Skin of body (tissue), 2 donors: ENCODE results near the gene GAK. TPM values are rescaled to one million over a fixed set of nuclear protein-coding genes. Genes with fewer than 3 reads are reported as not detected.
A peak's percentile ranks its signal among the peaks of the same experiment; 100 is the strongest.
"Not testable (repeated sequence)": the region's sequence is repeated elsewhere in the genome, so short reads cannot be mapped to it uniquely, and the experiment has no call there.

Experiments
- DNase-seq: peaks from one replicate; lab custom pipeline; 2025; lab: John Stamatoyannopoulos, UW
- total RNA-seq: library from RNA; depleted of rRNA; stranded (reverse); fragments of >200 nt; gene quantifications from one replicate; pipeline ENCODE4 v1.2.3, GENCODE V29; 2014

The GAK gene
- 45.2 TPM for total RNA-seq

DNA sequence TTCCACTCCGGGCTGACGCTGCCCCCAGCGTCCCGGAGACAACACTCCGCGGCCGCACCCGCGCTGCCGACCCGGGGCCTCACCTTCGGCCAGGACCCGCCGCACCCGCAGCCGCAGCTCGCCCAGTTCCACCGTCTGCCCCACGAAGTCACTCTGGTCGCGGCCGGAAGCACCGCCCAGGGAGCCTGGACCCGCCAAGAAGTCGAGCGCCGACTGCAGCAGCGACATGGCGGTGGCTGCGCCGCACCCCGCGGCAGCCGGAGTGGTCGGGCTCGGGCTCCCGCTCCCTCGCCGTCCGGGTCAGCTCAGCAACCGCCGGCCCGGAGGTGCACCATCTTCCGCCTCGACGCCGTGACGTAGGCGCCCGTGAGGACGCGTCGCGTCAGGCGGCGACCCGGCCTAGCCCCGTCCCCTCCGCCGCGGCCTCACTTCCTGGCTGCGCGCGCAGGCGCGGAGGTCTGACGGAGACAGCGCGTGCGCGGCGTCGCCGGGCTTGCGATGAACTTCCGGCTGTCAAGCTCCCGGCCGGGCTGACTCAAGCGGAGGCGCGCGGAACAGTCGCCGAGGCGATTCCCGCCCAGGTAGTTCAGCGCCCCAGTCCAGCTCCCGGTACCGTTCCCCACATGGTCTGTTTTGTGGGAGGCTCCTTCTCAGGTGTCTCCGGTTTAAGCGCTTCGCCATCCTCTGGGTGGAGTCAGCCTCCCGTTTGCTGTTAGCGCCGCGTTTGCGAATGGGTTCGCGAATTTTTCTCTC lies at the start of gene GAK, which contains the start of gene TMEM175:
TSS of gene GAK (minus strand) at position 357 of the 753 bp plus-strand sequence. CDS start at position 228, 129 bp downstream.
TSS of gene TMEM175 (plus strand) at position 501 of the 753 bp plus-strand sequence. CDS start 15,280 bp downstream, outside the sequence.
- DNase-seq: peak; percentile 92

DNA sequence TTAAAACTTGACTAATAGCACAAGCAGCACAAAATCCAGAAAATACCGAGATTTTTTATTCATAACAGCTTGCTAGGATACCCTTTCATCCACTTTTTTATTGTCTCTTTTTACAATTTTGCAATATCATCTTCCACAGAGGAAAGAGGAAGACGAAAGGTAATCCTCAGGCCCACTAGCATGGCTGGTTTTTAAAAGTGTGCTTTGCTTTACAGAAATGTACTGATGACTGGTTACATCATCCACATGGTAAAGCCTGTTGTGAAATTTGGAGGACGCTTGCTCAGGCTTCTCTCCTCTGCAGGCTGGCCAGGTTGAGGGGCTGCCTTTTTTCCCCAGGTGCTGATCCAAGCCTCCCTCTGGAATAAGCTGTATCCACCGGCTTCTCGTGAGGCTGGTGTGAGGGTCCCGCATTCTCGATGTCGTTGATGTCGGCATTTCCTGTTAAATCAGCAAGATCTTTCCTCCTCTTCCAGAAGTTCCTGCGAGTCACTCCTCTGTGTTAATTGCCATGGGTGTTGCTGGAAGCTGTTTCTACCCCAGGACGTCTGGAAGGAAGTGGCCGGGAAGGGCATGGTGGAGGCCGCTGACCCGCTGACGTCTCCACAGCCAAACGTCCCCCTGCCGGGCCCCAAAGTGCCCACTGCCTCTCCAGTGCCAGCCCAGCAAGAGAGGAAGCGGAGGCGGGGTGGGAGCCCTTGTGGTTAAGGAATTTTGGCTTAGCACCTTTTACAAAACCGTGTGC lies 47.0 kb upstream of the GAK start:
- no peak for DNase-seq

DNA sequence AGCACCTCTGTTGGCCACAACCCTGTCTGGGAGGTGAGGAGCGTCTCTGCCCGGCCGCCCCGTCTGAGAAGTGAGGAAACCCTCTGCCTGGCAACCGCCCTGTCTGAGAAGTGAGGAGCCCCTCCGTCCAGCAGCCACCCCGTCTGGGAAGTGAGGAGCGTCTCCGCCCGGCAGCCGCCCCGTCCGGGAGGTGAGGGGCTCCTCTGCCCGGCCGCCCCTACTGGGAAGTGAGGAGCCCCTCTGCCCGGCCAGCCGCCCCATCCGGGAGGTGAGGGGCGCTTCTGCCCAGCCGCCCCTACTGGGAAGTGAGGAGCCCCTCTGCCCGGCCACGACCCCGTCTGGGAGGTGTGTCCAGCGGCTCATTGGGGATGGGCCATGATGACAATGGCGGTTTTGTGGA lies 43.9 kb upstream of the GAK start:
- DNase-seq: not testable (repeated sequence)

DNA sequence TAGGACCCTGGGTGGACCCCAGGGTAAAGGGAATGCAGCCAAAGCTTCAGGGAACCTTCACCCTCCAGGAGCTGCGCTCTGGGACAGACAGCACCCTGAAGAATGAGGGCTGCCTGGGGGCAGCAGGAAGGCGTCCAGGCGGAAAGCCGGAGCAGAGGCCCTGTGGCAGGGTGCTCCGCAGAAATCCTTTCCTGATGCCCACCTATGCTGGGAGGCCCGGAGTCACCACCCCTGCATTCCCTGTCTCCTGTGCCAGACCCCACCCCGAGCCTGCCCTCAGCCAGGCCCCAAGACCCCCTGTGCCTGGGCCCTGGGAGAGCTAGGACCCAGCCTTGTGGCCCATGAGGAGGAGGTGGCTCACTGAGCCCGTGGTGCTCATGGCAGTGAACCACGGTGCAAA lies 42.6 kb upstream of the GAK start:
- DNase-seq: no peak

DNA sequence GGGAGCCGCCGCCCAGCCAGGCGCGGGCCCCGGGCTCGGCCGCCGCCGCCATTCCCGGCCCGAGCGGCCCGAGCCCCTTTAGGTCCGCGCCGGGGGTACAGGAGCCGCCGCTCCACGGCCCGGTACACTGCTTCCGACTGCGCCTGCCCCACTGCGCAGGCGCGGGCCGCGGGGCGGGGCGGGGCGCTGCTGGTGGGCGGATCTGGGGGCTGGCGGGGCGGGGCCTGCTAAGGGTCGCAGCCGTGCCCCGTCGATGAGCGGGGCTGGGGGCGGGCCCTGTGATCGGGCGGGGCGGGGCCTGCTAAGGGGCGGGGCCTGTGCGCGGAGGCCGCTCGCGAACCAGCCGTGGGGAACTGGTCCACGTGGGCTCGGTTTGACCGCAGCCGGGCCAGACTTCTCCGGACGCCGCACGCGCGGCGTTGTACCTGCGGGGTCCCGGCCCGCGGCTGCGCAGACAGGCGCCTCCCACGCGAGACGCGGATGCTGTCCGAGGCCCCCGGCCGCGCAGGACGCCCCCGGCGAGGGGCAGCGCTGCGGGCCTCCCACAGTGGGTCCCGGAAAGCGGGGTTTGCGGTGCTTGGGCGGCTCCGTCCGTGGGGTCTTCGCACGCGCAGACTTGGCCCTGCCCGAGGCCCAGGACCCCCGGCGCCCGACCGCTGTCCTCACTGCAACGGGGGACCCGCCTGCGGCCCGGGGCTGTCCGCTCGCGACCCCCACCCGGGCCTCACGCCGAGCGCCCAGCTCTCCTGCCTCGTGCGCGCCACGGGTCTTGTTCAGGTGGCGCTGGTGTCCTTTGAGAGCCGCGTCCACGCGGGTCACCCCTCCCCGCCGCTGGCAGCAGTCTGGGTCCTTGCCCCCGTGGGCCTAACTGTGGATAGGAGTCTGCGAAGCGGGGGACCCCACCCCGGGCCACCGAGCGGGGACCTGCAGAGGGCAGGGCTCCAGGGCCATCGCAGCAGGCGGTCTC lies 41.6 kb upstream of the GAK start, which contains the start of gene DGKQ:
TSS of gene DGKQ (minus strand) at position 139 of the 967 bp plus-strand sequence. CDS start at position 52, 87 bp downstream.
- peak; percentile 60 for DNase-seq

DNA sequence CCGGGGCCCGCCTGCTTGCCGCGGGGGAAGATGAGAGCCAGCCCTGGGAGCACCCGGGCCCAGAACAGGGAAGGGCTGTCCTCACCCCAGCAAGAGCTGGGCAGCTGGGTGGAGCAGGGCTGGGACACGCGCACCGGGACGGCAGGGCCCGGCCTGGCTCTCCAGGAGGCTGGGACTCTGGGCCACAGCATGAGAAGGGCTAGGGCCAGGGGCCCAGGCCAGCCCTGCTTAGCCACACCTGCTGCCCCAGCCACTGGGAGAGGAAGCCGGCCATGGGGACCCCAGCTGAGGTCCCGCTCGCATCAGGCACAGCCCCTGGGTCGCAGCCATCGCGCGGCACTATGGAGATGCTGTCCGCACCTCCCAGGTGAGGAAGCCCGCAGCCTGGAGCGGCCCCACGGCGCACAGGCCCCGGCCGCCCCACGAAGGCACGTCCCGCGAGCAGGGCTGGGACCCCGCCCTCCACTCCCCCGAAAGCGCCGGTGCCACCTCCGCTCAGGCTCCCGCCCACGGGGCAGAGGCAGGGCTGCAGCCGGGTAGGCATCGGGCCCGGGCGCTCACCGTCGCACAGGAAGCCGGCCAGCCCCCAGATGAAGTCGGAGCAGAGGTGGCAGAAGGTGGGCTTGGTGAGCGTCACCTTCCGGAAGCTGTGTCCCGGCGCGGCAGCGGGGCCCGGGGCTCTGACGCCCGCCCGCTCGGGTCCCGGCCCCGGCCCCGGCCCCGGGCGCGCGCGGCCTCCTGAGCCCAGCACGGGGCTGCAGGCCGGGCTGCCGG lies 40.7 kb upstream of the GAK start:
- DNase-seq: no peak

DNA sequence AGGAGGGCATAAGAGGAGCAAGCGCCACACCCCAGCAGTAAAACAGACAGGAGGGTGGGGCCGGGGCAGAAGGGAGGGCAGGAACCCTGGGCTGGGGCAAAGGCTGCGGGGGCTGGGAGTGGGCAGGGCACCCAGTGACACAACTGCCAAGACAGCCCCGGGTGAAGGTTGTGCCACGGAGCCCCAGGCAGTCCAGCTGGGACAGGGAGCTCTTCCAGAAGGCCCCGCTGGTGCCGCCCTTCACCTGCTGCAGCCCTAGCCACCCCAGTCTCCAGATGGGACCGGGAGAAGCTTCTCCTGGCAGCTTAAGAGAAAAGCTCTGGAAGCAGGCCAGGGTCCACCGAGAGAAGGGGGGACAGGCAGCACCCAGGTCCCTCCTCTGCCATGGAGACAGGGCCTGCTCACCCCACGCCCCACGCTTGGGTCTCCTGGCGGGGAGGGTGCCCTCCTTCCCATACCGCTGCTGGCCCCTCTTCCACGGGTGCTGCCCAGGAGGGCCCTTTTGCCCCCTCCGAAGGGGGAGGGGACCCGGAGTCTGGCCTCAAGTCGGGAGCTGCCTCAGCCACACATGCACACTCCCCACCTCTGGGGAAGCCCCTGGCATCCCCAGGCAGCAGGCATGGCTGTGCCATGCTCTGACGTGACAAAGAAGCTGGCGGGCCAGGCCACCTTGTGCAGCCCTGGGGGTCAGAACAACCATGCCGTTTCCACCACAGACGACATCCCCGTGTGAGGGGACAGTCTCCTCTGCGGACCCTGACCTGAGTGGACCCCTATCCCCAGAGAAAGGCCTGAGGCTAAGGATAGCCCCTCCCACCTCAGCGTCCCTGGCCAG lies 39.8 kb upstream of the GAK start:
- no peak for DNase-seq

DNA sequence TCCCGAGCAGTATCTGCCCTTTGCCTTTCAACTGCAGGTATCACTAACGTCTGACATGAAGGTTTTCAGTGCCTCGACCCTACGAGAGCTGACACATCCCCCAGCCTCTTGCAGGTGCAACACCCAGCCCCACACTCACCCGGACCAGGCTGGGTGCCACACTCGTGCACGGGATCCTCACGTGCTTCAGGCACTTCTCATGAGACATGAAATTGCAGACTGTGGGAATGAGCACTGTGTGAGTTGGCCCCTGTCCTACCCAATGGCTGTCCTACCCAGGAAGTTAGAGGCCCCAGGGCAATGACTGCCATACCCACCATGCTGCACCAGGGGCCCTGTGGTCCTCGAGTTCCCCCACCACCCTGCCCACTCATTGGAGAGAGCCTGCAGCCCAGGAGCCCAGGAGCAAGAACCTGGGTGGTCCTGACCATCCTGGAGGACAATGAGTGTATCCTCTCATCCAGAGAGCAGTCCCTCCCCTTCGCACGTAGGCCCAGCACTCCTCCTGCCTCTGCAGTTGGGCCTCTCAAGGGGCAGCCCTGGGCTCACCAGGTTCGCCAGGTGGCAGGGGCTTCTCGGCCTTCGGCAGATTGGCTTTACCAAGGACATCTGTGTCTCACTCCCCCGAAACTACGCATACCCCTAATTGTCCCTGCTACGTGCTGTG lies 38.9 kb upstream of the GAK start:
- no peak for DNase-seq

DNA sequence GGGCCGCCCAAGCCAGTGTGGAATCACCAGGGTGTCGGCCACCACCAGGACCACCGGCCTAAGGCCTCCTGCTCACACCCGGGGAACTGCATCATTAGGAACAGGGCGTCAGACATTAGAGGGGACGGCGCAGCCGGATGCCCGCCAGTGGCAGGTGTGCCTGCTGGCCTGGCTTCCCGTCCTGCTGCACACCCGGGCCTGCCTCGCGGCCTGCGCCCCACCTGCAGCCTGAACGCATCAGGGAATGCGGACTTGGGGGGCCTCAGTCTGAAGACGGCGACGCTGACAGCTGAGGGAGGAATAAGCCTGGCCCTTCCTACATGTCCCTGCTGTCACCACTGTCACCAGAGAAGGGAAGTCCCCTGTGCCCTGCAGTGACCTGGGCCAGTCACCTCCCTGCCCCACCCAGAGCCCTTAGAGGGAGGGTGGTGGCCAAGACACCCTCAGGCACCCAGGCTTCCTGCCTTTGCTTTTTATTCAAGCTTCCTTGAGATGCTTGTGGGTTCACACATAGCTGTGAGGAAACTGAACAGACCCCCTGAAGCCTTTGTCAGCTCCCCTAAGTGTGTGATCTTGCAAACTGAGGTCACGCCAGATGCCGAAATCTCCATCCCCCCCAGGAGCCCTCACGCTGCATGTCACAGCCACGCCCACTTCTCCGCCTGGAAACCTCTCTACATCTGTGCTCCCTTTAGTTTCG lies 38.1 kb upstream of the GAK start:
- DNase-seq: no peak

DNA sequence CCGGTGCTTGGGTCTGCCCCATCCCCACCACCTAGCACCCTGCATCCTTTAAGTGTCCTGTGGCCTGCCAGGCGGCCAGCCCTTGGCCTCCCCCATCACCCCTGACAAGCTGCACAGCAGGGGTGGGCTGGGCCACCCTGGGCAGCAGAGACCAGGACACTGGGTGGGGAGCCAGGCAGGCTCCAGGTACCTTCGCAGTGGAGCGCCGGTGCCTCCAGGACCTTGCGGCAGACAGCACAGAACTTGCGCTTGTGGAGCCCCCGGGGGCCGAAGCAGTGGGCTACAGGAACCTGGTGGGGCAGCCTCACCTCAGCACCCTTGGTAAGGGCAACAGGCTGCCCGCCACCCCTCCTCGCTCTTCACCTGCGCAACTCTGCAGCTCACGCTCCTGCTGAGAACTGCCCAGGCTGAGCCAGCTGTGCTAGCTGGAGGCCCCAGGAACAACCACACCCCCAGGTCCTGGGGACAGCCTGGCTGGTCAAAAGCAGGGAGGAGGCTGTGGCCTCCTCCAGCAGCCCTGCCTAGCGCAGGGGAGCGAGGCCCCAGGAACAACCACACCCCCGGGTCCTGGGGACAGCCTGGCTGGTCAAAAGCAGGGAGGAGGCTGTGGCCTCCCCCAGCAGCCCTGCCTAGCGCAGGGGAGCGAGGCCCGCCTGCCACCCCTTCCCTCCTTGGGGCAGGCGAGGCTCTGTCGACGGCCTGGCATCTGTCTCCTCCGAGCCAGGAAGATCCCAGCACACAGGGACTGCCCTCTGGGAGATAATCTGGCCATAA lies 36.7 kb upstream of the GAK start:
- DNase-seq: no peak

DNA sequence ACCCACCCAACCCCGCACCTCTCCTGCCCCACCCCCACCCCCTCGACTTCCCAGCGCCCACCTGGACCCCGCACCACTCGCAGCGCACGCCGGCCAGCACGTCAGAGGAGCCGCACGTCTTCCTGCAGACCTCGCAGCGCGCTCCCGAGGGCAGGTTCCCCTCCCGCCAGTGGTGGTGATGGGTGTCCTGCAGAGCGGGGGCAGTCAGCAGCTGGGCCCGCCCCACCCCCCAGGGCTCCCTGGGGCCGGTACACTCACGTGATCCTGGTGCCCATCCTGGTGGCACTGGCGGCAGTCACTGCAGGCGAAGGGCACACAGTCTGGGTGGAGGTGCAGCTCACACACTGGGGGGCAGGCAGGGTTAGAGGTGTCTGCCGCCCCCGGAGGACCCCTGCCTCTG lies 36.1 kb upstream of the GAK start:
- no peak for DNase-seq

DNA sequence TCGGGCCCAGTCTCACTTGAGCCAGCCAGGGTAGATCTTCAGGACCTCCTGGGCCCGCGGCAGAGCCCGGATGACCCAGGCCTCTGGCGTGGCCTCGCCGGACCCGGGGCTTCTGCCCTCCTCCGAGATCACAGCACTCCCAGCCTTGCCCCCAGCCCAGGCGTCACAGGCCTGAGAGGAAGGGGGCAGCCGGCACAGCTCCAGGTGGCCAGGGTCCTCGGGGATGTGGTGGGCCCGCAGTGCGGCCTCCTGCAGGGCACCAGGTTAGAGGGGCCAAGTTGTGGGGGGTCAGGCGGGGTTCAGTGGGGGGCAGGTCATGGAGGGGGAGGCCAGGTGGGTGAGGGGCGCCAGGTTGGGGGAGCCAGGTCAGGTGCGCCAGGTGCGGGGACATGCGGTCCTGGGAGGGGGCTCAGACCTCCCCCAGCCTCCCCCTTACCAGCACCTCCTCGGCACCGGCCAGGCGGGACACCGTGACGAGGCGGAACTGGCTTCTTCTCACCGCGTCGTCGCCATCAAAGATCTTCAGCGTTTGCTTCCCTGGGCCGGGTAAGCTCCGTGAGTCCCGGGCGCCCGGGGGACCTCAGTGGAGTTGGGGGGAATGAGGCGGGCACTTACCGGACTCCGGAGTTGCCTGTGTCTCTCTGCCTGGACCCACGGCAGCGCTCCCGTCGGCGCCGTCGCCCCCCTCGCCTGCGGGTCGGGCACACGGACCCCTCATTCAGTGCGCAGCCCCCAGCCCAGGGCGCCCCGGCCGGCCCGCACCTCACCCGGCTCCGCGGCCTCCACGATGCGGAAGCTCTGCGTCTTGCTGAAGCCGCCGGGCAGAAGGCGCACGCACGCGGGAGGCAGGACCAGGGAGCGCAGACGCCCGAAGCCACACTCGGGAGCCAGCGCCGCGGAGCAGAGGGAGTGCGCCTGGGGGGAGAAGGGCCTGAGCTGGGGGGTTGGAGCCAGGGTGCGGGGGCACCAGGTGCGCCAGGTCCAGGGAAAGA lies 35.3 kb upstream of the GAK start:
- DNase-seq: no peak

DNA sequence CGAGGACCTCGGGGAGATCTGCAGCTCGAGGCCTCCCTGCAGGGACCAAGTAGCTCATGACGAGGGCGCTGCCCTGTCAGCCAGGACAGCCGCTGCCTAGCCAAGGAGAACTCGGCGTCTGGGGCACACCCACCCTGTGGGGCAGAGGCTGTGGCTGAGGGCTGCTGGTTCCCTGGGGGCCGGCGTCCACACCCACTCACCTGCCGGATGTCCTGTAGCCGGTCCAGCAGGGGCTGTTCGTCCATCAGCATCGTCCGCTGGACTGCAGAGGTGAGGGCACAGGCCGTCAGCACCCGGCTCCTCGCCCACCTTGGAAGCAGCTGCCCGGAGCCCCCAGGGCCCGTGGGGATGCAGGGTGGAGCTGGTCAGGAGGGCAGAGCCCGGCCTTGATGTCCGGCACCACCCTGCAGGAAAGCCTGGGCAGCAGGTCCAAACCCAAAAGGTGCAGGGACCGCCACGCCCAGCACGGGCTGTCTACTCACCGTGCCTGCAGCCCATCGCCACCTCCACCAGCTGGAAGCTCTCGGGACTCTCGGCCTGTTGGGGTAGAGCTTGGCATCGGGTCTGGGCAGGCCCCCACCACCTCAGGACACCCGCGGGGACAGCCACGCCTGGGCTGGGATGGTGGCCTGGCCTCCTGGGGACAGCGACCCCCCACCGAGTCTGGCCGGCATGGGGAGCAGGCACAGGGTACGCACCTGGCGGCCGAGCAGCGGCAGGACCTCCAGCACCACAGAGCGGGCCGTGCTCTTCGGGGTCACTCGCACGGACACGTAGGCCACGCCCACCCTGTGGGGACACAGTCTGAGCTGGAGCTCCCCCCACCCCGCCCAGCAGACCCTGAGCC lies 34.4 kb upstream of the GAK start:
- no peak for DNase-seq

DNA sequence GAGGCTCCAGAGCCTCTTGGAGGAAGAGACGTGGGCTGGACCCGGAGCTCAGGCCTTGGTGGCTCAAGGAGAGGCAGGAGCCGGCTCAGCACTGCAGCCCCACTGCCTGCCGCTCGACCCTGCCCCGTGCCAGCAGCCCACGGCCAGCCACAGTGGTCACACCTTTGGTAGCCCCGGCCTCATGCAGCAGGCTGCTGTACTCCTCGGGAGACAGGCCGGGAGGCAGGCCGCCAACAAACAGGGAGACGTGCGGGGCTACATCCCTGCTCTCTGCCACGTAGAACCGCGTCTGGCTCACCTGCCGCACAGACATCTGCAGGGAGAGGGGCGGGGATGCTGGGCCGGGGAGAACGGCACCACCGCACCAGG lies 33.6 kb upstream of the GAK start:
- no peak for DNase-seq

DNA sequence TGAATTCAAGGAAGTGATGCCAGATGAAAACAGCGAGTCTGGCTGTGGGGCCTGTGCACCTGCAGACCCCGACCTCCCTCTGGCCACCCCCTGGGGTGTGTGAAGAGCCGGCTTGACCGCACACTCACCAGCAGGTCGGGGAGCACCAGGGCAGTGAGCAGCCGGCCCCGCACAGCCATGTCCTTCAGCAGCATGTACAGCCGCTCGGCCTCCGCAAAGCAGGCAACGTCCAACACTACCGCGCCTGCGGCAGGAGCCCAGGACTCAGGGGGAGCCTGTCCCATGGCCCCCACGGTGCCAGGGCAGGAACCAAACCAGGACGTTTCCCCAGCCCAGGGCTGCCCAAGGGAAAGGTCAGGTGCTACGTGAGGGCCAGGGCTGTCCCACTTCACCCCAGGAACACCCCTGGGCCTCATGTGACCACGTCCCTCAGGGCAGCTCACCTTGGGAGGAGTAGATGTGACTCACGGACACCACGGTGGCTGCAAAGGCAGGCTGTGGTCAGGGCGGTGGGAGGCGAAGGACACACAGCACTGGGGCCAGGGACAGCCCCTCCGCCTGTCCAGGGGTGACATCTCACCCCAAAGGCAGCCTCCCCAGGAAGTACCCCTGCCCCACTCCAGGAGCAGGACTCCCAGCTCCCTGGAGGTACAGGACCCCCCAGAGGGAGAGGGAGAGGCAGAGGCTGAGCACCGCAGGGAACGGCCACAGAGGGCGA lies 33.1 kb upstream of the GAK start:
- DNase-seq: no peak
